HG03571 (cell line): ENCODE measurements around the gene NFE2L3.

Experiments
- ATAC-seq: cut with Tn5 transposase; IDR thresholded peaks from one replicate; pipeline ENCODE4 v1.9.1; 2021; ENCODE audit not compliant: unreplicated experiment

Gene NFE2L3

DNA sequence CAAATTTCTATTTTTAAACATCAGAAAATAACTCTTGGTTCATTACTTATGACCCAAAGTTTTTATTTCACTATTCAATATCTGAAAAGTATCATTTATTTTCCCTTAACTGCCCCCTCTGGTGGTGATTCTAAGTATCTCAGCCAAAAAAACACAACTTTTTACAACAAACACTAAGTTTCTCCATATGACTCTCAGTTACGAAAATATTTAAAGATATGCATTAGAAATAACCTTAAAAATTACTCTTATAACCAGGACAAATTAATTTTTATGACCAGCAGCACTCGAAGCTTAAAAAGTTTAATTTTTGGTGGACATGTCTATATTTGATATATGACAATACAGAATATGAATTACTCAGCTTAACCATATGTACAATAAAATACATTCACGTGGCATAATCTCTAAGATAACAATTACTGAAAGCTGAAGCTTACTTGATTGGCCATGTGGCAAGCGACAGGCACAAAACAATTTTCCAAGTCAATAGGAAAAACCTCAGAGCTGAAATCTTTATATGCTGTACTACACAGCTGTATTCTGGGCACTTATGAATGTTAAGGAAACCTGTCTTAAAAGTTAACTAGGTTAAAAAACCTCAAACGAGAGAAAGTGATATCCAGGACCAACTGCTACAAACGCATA, 46.3 kb downstream of the NFE2L3 start:
- no peak for ATAC-seq

DNA sequence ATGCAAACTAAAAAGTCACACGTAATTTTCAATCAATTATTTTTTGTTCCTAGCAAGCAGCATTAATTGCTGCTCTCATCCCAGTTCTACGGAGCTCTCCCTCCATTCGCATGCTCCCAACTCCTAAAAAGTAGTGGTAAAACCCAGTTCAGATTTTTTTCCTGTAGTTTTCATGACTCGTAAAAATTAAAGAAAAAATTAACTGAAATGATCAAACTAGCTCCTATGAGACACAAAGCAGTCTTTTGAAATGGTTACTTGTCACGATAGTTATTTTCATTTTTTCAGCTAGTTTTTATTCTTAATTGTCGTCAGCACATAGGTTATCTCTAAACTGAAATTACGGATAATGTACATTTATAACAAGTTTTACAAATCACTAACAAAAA, 46.8 kb downstream of the NFE2L3 start:
- ATAC-seq: no peak

- no peak for ATAC-seq
These were observed 47.5 kb downstream of the NFE2L3 start for GRCh38 chr7:26199301-26200037.

DNA sequence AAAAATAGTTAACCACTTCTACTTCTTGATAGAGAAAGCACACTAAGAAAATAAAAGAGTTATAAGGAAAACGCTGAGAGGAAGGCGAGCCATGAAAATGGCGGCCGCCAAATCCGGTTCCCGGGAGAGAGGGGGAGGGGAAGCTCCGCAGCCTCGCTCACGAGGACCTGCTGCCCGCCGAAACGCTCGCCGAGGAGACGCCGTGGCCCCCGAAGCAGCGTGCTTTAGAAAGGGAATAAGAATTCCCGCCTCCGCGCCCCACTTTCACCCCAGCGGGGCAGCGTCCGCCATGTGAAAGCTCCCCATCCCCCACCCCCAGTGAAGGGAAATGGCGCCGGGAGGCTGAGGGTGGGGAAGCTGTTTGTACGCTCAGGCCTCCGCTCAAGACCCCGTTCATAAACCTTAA, 48.0 kb downstream of the NFE2L3 start:
- ATAC-seq: peak; percentile 6

GRCh38 chr7:26200444-26201246, 48.6 kb downstream of the NFE2L3 start, which contains the start of gene HNRNPA2B1:
Gene HNRNPA2B1, minus strand, starts transcription at chr7:26200746. Its CDS starts 169 bp downstream, at chr7:26200577.
- peak; percentile 54 for ATAC-seq

- peak; percentile 40 for ATAC-seq
These were observed 49.4 kb downstream of the NFE2L3 start, which contains the start of gene CBX3 for GRCh38 chr7:26201247-26202018. Gene CBX3, plus strand, starts transcription at chr7:26201745. Its CDS starts 1,254 bp downstream, at chr7:26202999.

- ATAC-seq: no peak
These were observed 50.3 kb downstream of the NFE2L3 start for GRCh38 chr7:26202019-26202990.

- no peak for ATAC-seq
These were observed 51.0 kb downstream of the NFE2L3 start for GRCh38 chr7:26203016-26203415.

- ATAC-seq: no peak
These were observed 56.0 kb downstream of the NFE2L3 start for GRCh38 chr7:26208040-26208439.

DNA sequence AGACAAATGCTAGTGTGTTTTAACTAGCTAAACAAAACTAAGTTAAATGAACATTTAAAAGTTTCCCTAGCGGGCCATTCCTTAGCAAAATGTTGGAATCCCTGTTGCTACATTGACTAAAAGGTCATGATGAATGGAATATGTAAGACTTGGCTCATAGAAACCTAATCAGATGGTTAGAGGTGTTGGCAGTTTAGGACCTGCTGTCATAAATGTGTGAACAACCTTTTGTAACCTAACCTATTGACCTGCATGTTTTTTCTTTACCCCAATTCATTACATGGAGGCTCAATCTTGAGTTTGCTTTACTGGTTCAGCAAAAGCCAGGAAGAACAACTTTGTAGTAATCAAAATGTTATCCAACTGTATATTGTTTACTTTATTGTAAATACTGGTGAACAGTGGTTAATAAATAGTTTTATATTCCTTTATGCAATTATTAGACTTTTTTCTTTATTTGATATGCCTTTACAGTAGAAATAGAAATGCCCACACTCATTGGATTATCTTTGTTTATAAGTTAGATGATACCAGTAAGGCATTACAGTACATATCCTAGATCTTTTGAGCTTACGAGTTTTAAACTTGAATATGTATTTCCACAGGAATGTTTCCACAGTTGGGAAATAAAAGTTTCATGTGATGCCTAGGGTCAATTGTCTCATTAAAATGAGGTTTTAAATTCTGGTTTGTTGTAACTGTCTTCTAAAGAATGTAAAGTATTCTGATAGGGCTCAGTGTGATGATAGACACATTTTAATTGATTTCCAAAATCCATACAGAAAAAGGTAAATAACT, 61.1 kb downstream of the NFE2L3 start:
- ATAC-seq: no peak

GRCh38 chr7:26213807-26214515, 62.0 kb downstream of the NFE2L3 start:
- no peak for ATAC-seq

DNA sequence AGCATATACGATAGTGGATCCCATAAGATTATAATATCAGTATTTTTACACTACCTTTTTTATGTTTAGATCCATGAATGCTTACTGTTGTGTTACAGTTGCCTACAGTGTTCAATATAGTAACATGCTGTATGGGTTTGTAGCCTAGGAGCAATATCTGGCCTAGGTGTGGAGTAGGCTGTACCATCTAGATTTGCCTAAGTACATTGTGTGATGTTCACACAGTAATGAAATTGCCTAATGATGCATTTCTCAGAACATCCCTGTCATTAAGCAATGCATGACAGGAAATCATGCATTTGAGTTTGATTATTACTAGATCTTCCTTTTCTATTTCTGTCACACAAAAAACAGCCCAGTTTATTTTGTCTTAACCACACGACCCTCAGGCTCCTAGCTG, 64.1 kb downstream of the NFE2L3 start:
- ATAC-seq: no peak

GRCh38 chr7:26224359-26224758, 72.4 kb downstream of the NFE2L3 start:
- ATAC-seq: no peak

DNA sequence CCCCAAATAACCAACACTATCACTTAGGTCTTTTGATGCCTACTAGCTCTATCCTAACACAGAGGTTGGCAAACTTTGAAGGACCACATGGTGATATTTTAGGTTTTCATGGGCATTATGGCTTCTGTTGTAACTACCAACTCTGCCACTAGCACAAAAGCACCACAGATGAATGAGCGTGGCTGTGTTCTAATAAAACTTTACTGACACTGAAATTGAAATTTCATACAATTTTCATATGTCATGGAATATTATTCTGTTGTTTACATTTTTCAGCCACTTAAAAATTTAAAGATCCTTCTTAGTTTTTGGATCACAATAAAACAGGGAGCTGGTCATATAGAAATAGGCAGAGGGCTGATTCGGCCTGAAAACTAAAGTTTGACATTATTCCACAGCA, 76.0 kb downstream of the NFE2L3 start:
- no peak for ATAC-seq

DNA sequence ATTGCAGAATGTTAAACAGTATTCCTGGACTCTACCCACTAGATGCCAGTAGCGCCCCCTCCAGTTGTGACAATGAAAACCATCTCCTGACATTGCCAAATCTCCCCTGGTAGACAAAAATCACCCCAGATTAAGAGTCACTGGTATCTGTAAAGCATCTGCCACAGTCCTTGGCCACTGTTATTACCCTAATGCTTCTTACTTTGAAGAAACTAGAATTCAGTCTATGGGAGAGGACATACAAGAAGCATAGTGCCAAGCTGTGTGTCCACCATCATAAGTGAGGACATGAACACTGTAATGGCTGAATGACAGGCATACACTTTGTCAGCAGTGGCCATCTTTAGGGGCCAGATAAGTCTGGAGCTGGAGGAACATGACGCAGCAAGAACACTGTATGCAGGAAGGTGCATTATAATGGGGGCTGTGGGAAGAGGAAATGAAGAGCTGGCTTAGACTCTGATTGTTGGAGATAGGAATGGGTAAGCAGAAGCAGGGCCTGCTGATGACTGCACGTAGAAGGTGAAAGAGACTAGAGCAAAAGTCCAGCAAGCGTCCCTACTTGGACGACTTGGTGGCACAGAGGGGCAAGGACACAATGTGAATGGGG, 82.0 kb downstream of the NFE2L3 start:
- ATAC-seq: no peak
